DMS 273 treated with DMSO at 0.1 percent for 48 hours (cell line): ENCODE measurements around the gene CADPS.

Experiments used
- DNase-seq: peaks from one replicate; lab custom pipeline; 2025; lab: John Stamatoyannopoulos, UW

CADPS gene

GRCh38 chr3:62812631-62813030 lies 62.6 kb downstream of the CADPS start:
- DNase-seq, result no peak

DNA sequence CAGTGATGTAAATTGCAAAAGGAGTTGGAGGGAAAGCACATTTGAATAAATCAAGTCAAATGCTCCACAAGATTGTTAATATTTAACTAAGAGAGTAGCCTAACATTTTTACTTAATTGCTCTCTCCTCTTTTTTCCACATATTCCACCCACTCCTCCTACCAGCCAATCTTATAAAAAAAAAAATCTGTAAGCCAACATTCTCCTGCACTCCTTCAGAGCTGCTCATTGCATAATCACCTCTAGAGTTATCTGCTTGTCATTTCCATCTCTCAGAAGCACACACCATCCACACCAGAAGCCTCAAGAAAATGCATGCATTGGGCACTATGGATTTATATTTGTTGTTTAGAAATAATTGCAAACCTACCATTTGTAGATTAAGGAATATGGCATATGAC lies 64.1 kb downstream of the CADPS start:
- DNase-seq, result no peak

- DNase-seq, result no peak
Measured at GRCh38 chr3:62809369-62809768, 65.8 kb downstream of the CADPS start.

GRCh38 chr3:62805580-62806277 lies 69.5 kb downstream of the CADPS start:
- no peak for DNase-seq

DNA sequence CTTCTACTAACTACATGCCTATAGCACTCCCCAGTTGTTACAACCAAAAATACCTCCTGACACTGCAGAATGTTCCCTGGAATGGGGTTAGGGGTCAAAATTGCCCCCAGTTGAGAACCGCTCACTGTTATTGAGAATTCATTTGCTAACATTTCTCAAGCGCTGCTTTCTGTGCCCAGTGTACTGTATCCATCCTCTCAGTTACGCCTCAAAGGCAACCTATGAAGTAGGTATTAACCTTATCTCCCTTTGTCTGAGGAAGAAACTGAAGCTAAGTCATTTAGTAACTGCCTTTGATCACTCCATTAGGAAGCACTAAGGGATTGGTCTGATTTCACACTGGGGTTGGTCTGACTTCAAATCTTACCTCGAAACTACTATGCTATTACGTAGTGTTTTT lies 70.1 kb downstream of the CADPS start:
- no peak for DNase-seq

GRCh38 chr3:62803276-62803675 lies 71.9 kb downstream of the CADPS start:
- no peak for DNase-seq

GRCh38 chr3:62798000-62798399 lies 77.2 kb downstream of the CADPS start:
- no peak for DNase-seq

GRCh38 chr3:62797132-62797531 lies 78.1 kb downstream of the CADPS start:
- DNase-seq, result no peak

GRCh38 chr3:62795978-62796657 lies 79.1 kb downstream of the CADPS start:
- DNase-seq, result no peak

- DNase-seq, result no peak
Measured at GRCh38 chr3:62793946-62794345, 81.3 kb downstream of the CADPS start.

DNA sequence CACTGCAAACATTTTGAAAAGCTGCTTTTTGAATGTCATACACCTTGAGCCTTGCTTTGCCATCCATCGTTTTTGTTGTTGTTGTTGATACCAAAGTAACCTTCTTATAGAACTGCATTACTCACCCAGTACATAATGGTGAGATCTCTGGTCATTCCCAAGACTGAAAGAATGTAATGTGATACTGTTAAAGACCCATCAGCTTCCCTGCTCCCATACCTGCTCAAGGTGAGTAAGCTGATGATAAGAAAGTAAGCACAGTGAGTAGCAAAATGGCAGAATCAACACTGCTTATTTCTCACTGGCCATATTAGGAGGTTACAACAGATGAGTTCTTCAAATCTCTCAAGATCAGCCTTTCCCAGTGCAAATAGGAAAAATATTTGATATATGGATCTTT lies 89.8 kb downstream of the CADPS start:
- DNase-seq, result no peak

GRCh38 chr3:62781121-62781520 lies 94.1 kb downstream of the CADPS start:
- no peak for DNase-seq

DNA sequence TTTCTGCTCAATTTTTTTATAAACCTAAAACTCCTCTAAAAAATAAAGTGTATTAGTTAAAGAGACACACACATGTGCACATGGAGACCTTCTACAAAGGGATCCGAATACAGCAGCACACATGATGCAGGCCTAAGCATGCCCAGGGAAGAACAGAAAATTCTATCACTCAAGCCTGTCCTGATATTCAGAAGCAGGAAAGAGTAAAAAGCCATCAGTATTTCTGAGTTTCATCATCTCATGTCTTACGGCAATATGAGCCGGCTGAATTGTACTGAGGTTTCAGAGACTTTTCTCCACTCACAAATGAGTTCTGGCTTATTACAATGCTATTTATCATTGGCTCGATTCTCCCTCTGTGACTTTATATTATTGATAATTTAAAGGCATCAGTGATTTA lies 97.5 kb downstream of the CADPS start:
- DNase-seq, result no peak

DNA sequence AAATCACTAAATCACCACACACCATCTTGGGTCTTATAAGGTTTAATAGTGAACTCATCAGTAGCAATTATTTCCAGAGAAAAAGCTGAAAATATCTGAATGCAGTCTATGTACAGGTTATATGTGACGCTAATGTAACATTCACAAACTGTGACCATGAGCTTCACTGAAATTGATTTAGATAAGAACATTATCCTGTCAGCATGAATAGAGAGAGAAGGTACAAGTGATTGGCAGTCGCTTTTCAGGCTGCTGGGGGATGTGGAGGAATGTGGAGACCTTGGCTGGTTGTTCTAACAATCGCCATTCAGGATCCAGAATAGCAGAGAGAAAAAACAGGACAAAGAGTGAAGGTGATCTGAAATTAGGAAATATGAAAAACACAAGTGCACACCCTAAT lies 98.1 kb downstream of the CADPS start:
- DNase-seq, result no peak

- DNase-seq, result no peak
Measured at GRCh38 chr3:62774221-62774620, 101.0 kb downstream of the CADPS start.

GRCh38 chr3:62771331-62772072 lies 103.7 kb downstream of the CADPS start:
- DNase-seq, result no peak

- DNase-seq, result no peak
Measured at GRCh38 chr3:62768896-62769295, 106.3 kb downstream of the CADPS start.

- no peak for DNase-seq
Measured at GRCh38 chr3:62761711-62762110, 113.5 kb downstream of the CADPS start.

GRCh38 chr3:62761311-62761710 lies 113.9 kb downstream of the CADPS start:
- no peak for DNase-seq

GRCh38 chr3:62758296-62759066 lies 116.7 kb downstream of the CADPS start:
- DNase-seq, result no peak

GRCh38 chr3:62757045-62757444 lies 118.2 kb downstream of the CADPS start:
- DNase-seq, result no peak

DNA sequence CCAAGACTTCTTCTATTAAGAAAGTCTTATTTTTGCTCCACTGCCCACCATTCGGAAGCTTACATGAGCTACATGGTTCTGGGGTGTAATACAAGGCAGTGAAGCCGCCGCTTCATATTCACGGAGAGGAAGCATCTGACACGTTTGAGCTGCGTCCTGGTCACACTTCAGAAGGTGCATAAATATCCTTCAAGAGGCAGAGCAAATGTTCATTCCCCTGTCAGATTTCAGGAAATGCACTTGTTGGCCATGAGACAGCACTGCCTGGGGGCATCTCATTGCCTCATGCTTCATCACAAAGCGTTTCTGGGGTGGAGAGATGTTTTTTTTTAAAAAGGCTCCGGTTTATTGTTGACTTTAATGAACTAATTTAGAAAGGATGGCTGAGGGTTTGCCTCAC lies 119.9 kb downstream of the CADPS start:
- DNase-seq, result no peak
